HepG2 (cell line): ENCODE measurements around the gene BRAF.

ENCODE experiments used
- CBFB ChIP-seq: sonication (generic); formaldehyde crosslinking; IDR thresholded peaks from 2 replicates; pipeline ENCODE4 v1.4.0; 2020; ENCODE audit warnings: missing genetic modification reagents
- CTCF ChIP-seq: sonication (generic); formaldehyde crosslinking; IDR thresholded peaks from 2 replicates; pipeline ENCODE4 v1.5.0; 2020; ENCODE audit warnings: mild to moderate bottlenecking, missing genetic modification reagents, moderate library complexity
- EZH2 ChIP-seq: conservative IDR thresholded peaks from 2 replicates; pipeline ENCODE4 v1.6.1; 2012; ENCODE audit warnings: mild to moderate bottlenecking, low read depth, low read length, moderate library complexity
- NFRKB ChIP-seq: fragments of 450-650 bp; IDR thresholded peaks from 2 replicates; pipeline ENCODE4 v1.6.1; 2017
- ZBTB33 ChIP-seq: sonication (generic); formaldehyde crosslinking; IDR thresholded peaks from 2 replicates; pipeline ENCODE4 v1.4.0; 2020; ENCODE audit warnings: missing genetic modification reagents
- ZFP62 ChIP-seq: sonication (generic); formaldehyde crosslinking; IDR thresholded peaks from 2 replicates; pipeline ENCODE4 v1.4.0; 2020; ENCODE audit warnings: missing genetic modification reagents
- ZNF33B ChIP-seq: sonication (generic); formaldehyde crosslinking; IDR thresholded peaks from 2 replicates; pipeline ENCODE4 v1.5.1; 2020; ENCODE audit warnings: mild to moderate bottlenecking, missing genetic modification reagents
- ZNF7 ChIP-seq: IDR thresholded peaks from 2 replicates; pipeline ENCODE4 v1.6.1; 2016; ENCODE audit warnings: missing biosample characterization, missing genetic modification reagents
- TF ChIP-seq, protein P1 (sequence below): sonication (generic); formaldehyde crosslinking; IDR thresholded peaks from 2 replicates; pipeline ENCODE4 v1.5.1; 2020; ENCODE audit warnings: mild to moderate bottlenecking, missing genetic modification reagents, borderline replicate concordance
- TF ChIP-seq, protein P2 (sequence below): sonication (generic); formaldehyde crosslinking; conservative IDR thresholded peaks from 2 replicates; pipeline ENCODE4 v1.4.0; 2020; ENCODE audit warnings: missing genetic modification reagents

DNA sequence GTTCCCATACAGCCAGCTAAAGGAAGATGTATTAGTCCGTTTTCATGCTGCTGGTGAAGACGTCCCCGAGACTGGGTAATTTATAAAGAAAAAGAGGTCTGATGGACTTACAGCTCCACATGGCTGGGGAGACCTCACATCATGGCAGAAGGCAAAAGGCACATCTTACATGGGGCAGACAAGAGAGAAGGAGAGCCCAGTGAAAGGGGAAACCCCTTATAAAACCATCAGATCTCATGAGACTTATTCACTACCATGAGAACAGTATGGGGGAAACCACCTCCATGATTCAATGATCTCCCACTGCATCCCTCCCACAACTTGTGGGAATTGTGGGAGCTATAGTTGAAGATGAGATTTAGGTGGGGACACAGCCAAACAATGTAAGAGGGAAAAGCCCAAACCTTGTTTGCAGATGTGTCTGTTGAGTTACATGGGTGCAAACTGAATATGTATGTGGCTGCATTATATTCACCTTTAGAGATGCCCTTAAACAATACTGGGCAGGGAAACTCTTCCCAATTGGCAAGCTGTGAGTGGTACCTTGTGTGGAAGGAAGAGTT is 13.1 kb upstream of the BRAF start:
- TF ChIP-seq ZBTB33 (CRISPR knock-in tag) (no peak), EZH2 (no peak), ZNF33B (CRISPR knock-in tag) (no peak), ZFP62 (CRISPR knock-in tag) (no peak), NFRKB (no peak), CTCF (CRISPR knock-in tag) (no peak), CBFB (CRISPR knock-in tag) (no peak), ZNF7 (no peak)
- TF ChIP-seq, protein P1, sequence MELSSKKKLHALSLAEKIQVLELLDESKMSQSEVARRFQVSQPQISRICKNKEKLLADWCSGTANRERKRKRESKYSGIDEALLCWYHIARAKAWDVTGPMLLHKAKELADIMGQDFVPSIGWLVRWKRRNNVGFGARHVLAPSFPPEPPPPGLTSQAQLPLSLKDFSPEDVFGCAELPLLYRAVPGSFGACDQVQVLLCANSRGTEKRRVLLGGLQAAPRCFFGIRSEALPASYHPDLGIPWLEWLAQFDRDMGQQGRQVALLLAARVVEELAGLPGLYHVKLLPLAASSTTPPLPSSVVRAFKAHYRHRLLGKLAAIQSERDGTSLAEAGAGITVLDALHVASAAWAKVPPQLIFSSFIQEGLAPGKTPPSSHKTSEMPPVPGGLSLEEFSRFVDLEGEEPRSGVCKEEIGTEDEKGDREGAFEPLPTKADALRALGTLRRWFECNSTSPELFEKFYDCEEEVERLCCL (CRISPR knock-in tag): no peak
- TF ChIP-seq, protein P2, sequence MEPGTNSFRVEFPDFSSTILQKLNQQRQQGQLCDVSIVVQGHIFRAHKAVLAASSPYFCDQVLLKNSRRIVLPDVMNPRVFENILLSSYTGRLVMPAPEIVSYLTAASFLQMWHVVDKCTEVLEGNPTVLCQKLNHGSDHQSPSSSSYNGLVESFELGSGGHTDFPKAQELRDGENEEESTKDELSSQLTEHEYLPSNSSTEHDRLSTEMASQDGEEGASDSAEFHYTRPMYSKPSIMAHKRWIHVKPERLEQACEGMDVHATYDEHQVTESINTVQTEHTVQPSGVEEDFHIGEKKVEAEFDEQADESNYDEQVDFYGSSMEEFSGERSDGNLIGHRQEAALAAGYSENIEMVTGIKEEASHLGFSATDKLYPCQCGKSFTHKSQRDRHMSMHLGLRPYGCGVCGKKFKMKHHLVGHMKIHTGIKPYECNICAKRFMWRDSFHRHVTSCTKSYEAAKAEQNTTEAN: no peak
